ENCODE results near the gene KPNA3. TPM values are rescaled to one million over a fixed set of nuclear protein-coding genes. Genes with fewer than 3 reads are reported as not detected.
A peak's percentile ranks its signal among the peaks of the same experiment; 100 is the strongest.

The KPNA3 gene
- total RNA-seq, 1 donor from 2014 or later, result 22.3 TPM

DNA sequence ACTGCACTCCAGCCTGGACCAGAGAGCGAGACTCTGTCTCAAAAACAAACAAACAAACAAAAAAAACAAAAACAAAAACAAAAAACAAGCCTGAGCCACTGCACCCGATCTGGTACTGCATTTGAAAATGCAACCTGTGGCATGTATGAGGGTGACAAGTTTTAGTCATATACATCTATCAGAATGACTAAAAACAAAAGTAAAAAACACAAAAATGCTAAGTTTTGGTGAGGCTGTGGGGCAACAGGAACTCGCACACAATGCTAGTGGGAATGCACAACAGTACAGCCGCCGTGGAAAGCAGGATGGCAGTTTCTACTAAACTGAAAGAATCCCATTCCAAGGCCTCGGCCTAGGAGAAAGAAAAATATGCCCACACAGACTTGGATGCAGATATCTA lies 109.0 kb downstream of the KPNA3 start:
- DNase-seq (ENCODE audit: low read depth), result no peak
- TF ChIP-seq, protein P1, sequence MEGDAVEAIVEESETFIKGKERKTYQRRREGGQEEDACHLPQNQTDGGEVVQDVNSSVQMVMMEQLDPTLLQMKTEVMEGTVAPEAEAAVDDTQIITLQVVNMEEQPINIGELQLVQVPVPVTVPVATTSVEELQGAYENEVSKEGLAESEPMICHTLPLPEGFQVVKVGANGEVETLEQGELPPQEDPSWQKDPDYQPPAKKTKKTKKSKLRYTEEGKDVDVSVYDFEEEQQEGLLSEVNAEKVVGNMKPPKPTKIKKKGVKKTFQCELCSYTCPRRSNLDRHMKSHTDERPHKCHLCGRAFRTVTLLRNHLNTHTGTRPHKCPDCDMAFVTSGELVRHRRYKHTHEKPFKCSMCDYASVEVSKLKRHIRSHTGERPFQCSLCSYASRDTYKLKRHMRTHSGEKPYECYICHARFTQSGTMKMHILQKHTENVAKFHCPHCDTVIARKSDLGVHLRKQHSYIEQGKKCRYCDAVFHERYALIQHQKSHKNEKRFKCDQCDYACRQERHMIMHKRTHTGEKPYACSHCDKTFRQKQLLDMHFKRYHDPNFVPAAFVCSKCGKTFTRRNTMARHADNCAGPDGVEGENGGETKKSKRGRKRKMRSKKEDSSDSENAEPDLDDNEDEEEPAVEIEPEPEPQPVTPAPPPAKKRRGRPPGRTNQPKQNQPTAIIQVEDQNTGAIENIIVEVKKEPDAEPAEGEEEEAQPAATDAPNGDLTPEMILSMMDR (conservative IDR thresholded peaks at IDR 0.05; ENCODE audit: low read depth, low read length), result no peak
- H3K4me3 ChIP-seq (ENCODE audit: low read depth, low read length), result no peak overlapping the region

DNA sequence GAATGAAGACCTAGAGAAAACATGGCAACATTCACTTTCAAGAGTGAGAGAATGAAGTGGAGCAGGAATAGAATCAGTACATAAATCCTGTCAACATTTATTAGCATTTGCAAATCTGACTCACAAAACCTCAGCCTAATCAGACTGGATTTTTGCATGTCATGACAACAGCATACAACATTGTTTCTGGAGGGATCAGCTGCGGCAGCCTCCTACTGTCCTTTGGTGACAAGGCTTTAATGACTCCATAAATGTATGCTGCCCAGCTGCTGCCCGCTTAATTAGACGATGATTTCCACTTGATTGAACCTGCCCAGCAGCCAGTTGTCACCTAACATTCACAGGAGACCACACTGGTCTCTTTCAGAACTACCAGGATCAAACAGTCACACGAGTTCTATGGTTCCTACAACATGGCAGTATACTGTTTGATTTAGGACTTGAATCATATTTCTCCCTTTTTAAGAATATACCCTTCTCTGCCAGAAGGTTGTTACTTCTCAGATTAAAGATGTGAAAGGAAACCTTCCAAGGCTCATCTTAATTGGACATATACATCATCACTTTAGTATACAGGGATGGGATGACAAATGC lies 110.5 kb downstream of the KPNA3 start:
- TF ChIP-seq, protein P1 (conservative IDR thresholded peaks at IDR 0.05; ENCODE audit: low read depth, low read length), result no peak
- H3K4me3 ChIP-seq (ENCODE audit: low read depth, low read length), result no peak overlapping the region
- DNase-seq (ENCODE audit: low read depth), result no peak

DNA sequence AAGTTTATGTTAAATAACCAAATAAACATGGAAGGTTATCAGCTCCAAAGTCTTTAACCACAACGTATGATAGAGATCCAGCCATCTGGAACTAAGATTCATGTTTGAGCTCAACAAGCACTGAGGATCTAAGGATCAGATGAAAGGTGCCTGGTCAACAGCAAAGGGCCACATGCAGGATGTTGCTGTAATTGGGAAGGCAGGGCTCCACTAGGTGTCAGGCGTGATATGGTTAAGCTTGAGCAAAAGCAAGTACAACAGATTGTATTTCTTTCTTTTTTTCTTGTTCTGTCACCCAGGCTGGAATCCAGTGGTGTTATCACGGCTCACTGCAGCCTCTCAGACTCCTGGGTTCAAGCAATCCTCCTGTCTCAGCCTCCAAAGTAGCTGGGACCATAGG lies 113.2 kb downstream of the KPNA3 start:
- TF ChIP-seq, protein P1 (conservative IDR thresholded peaks at IDR 0.05; ENCODE audit: low read depth, low read length), result peak; percentile 59
- H3K4me3 ChIP-seq (ENCODE audit: low read depth, low read length), result no peak overlapping the region
- no peak for DNase-seq (ENCODE audit: low read depth)

DNA sequence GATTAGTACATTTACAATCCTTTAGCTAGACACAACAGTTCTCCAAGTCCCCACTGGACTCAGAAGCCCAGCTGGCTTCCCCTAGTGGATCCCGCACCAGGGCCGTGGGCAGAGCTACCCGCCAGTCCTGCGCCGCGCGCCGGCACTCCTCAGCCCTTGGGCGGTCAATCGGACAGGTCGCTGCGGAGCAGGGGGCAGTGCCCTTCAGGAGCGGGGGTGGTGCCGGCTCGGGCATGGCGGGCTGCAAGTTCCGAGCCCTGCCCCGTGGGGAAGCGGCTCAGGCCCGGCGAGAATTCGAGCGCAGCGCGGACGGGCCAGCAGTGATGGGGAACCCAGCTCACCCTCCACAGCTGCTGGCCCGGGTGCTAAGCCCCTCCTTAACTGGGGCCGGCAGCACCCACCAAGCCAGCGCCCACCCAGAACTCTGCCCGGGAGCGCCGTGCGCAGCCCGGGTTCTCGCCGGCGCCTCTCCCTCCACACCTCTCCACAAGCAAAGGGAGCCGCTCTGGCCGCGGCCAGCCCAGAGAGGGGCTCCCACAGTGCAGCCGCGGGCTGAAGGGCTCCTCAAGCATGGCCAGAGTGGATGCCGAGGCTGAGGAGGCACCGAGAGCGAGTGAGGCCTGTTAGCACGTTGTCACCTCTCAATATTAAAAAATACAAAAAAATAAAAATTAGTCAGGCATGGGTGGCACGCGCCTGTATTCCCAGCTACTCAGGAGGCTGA lies 114.1 kb downstream of the KPNA3 start:
- DNase-seq (ENCODE audit: low read depth), result no peak
- no peak overlapping the region for H3K4me3 ChIP-seq (ENCODE audit: low read depth, low read length)
- TF ChIP-seq, protein P1 (conservative IDR thresholded peaks at IDR 0.05; ENCODE audit: low read depth, low read length), result no peak

DNA sequence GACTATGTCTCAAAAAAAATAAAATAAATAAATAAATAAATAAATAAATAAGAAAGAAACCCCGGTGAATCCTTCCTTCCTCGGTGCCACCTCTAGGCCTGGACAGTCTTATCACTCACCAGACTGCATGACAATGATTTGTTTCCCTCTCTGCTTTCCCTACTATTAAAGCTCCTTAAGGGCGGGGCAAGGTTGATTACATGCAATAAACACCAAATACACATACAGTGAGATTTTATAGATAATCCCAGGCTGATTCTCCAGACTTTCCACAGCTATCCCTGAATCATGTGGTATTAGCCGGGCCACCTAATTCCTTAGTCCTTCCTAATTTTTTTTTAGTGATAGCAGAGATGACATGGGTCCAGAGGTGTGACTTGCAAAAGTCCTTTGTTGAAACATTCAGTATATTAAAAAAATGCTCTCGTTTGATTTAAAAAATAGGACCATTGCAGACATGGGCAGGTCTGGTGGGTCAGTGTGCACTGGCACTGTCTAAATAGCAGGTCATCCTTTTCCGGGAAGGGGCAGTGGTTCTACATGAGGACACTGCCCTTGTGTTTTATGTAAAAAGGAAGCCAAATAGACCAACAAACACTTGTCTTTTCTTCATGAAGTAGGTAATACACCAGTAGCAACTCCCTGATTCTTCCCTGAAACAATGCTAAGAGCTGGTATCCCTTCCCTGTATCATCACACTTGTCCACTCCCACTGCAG lies 115.7 kb downstream of the KPNA3 start:
- TF ChIP-seq, protein P1 (conservative IDR thresholded peaks at IDR 0.05; ENCODE audit: low read depth, low read length), result no peak
- no peak overlapping the region for H3K4me3 ChIP-seq (ENCODE audit: low read depth, low read length)
- no peak for DNase-seq (ENCODE audit: low read depth)

DNA sequence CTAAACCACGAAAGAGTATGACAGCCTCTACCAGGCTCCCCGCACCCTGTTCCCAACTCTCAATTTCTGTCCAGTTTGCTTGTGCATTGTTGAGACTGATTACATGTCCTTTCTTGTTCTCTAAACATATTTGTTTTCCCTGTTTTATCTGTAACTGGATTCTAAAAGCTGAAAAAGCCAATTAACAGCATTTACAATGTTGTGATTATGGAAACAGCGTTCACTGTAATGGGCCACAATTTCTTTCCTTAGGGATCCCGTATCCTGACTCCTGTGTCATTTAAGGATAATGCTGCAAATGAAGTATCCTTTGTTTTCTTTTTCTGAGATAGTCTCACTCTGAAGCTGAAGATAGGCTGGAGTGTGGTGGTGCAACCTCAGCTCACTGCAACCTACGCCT lies 121.7 kb downstream of the KPNA3 start:
- TF ChIP-seq, protein P1 (conservative IDR thresholded peaks at IDR 0.05; ENCODE audit: low read depth, low read length), result no peak
- DNase-seq (ENCODE audit: low read depth), result no peak
- H3K4me3 ChIP-seq (ENCODE audit: low read depth, low read length), result no peak overlapping the region
